Liver (tissue), 9 donors: Measurements from ENCODE around the gene TCF12. TPM values are rescaled to one million over a fixed set of nuclear protein-coding genes. Genes with fewer than 3 reads are reported as not detected.

ENCODE experiments used
- DNase-seq: peaks from one replicate; pipeline ENCODE4 v3.0.0-alpha.2; 2017; ENCODE audit warnings: low spot score
- H3K27ac ChIP-seq, 2 donors: one replicate each; pipeline ENCODE4 v1.7.0; 2013; ENCODE audit warnings: inconsistent platforms in 2 of 2, low read length in 2 of 2, control low read depth in 1 of 2, low read depth in 1 of 2, mild to moderate bottlenecking in 1 of 2
- H3K27me3 ChIP-seq, 4 donors: one replicate each; pipeline versions ENCODE4 v1.6.1 to v1.7.0; 2013; ENCODE audit warnings: low read length in 3 of 4, inconsistent platforms in 1 of 4, mild to moderate bottlenecking in 1 of 4, moderate library complexity in 1 of 4; ENCODE audit not compliant: control insufficient read depth in 4 of 4, insufficient read depth in 4 of 4
- H3K36me3 ChIP-seq, 4 donors: one replicate each; pipeline versions ENCODE4 v1.6.1 to v1.7.0; 2013; ENCODE audit warnings: low read length in 3 of 4, mild to moderate bottlenecking in 3 of 4, low read depth in 1 of 4, moderate library complexity in 1 of 4; ENCODE audit not compliant: control insufficient read depth in 4 of 4, insufficient read depth in 3 of 4
- H3K4me1 ChIP-seq, 4 donors: one replicate each; pipeline versions ENCODE4 v1.6.1 to v1.7.0; 2013; ENCODE audit warnings: low read length in 3 of 4, mild to moderate bottlenecking in 3 of 4, moderate library complexity in 1 of 4; ENCODE audit not compliant: control insufficient read depth in 4 of 4, insufficient read depth in 4 of 4
- H3K4me3 ChIP-seq, 3 donors: one replicate each; pipeline versions ENCODE4 v1.6.1 to v1.7.0; 2013; ENCODE audit warnings: low read length in 3 of 3, control low read depth in 1 of 3, low read depth in 1 of 3, mild to moderate bottlenecking in 1 of 3
- H3K9ac ChIP-seq, 2 donors: one replicate each; pipeline ENCODE4 v1.7.0; 2013; ENCODE audit warnings: low read length in 2 of 2, mild to moderate bottlenecking in 2 of 2, moderate library complexity in 2 of 2, control low read depth in 1 of 2, low read depth in 1 of 2
- H3K9me3 ChIP-seq, 4 donors: one replicate each; pipeline versions ENCODE4 v1.6.1 to v1.7.0; 2013; ENCODE audit warnings: low read length in 3 of 4; ENCODE audit not compliant: control insufficient read depth in 4 of 4
- ATF3 ChIP-seq: IDR thresholded peaks from 2 replicates; pipeline ENCODE4 v1.6.1; 2016; ENCODE audit warnings: antibody characterized with exemption
- CTCF ChIP-seq: fragments of 150-350 bp; IDR thresholded peaks from 2 replicates; pipeline ENCODE4 v1.5.1; 2017; ENCODE audit warnings: improper control_type of control experiment, low read depth, low read length; ENCODE audit not compliant: missing input control
- EGR1 ChIP-seq, 2 donors: IDR thresholded peaks; 2 replicates each; pipeline ENCODE4 v1.6.1; 2016 to 2018; ENCODE audit warnings: antibody characterized with exemption in 2 of 2, low read depth in 2 of 2
- FOXA2 ChIP-seq: IDR thresholded peaks from 2 replicates; pipeline ENCODE4 v1.6.1; 2016; ENCODE audit warnings: antibody characterized with exemption
- GABPA ChIP-seq, 2 donors: IDR thresholded peaks in 1 of 2; conservative IDR thresholded peaks in 1 of 2; 2 replicates each; pipeline ENCODE4 v1.6.1; 2016; ENCODE audit warnings: antibody characterized with exemption in 2 of 2, mild to moderate bottlenecking in 1 of 2, moderate library complexity in 1 of 2
- HNF4A ChIP-seq, 2 donors: conservative IDR thresholded peaks; 2 replicates each; pipeline ENCODE4 v1.6.1; 2016; ENCODE audit warnings: antibody characterized with exemption in 2 of 2, mild to moderate bottlenecking in 2 of 2
- HNF4G ChIP-seq: IDR thresholded peaks from 2 replicates; pipeline ENCODE4 v1.6.1; 2016; ENCODE audit warnings: antibody characterized with exemption
- JUND ChIP-seq, 2 donors: IDR thresholded peaks; 2 replicates each; pipeline ENCODE4 v1.6.1; 2016; ENCODE audit warnings: antibody characterized with exemption in 2 of 2
- MAX ChIP-seq: IDR thresholded peaks from 2 replicates; pipeline ENCODE4 v1.6.1; 2016; ENCODE audit warnings: antibody characterized with exemption
- NR2F2 ChIP-seq: IDR thresholded peaks from 2 replicates; pipeline ENCODE4 v1.6.1; 2016; ENCODE audit warnings: antibody characterized with exemption
- RAD21 ChIP-seq, 2 donors: IDR thresholded peaks; 2 replicates each; pipeline ENCODE4 v1.6.1; 2016; ENCODE audit warnings: antibody characterized with exemption in 2 of 2, mild to moderate bottlenecking in 2 of 2
- SP1 ChIP-seq: IDR thresholded peaks from 2 replicates; pipeline ENCODE4 v1.6.1; 2018; ENCODE audit warnings: antibody characterized with exemption, mild to moderate bottlenecking
- TAF1 ChIP-seq: conservative IDR thresholded peaks from 2 replicates; pipeline ENCODE4 v1.6.1; 2016; ENCODE audit warnings: antibody characterized with exemption, mild to moderate bottlenecking
- YY1 ChIP-seq: IDR thresholded peaks from 2 replicates; pipeline ENCODE4 v1.6.1; 2016; ENCODE audit warnings: antibody characterized with exemption, mild to moderate bottlenecking
- ZBTB33 ChIP-seq: IDR thresholded peaks from 2 replicates; pipeline ENCODE4 v1.6.1; 2016; ENCODE audit warnings: antibody characterized with exemption
- WGBS: extraction: QIAGEN DNeasy Blood & Tissue Kit; methylation state at CpG from one replicate; pipeline ENCODE4 v1.1.7; 2013; 5-methylcytosine and 5-hydroxymethylcytosine counted together
- polyA plus RNA-seq, 2 donors: library from polyadenylated mRNA; stranded (reverse) in 1 of 2; unstranded in 1 of 2; fragments of 200-250 nt in 1 of 2; fragments of >200 nt in 1 of 2; fragmentation: Nextera tagmentation in 1 of 2; extraction: Ambion mirVana in 1 of 2; gene quantifications; one replicate each; pipeline versions ENCODE4 v1.2.1 to v1.2.3, GENCODE V29; 2013 to 2015
- total RNA-seq, 2 donors: library from RNA; depleted of rRNA; stranded (reverse); fragments of >200 nt; gene quantifications; one replicate each; pipeline ENCODE4 v1.2.3, GENCODE V29; 2014
- donor health status: healthy.
- donor health status: healthy.
- donor health status: healthy.
- donor health status: healthy.
- donor health status: healthy.

TCF12 gene
- total and polyA plus RNA-seq, 4 donors, result 8.7 to 38.3 (median 22.3) TPM

- no peak overlapping the region for H3K9ac ChIP-seq
- TF ChIP-seq MAX (no peak), ZBTB33 (no peak), ATF3 (no peak), RAD21 (IDR thresholded peaks at IDR 0.05) (no peak), TAF1 (no peak), CTCF (no peak), SP1 (no peak), EGR1 (IDR thresholded peaks at IDR 0.05; ENCODE audit: low read depth in 2 of 2) (no peak), HNF4G (no peak), NR2F2 (no peak), JUND (IDR thresholded peaks at IDR 0.05) (no peak), HNF4A (conservative IDR thresholded peaks at IDR 0.05) (no peak), GABPA (IDR thresholded peaks at IDR 0.05 in 1 of 2, conservative IDR thresholded peaks at IDR 0.05 in 1 of 2) (no peak), FOXA2 (no peak)
- no peak overlapping the region for H3K4me3 ChIP-seq
- H3K4me1 ChIP-seq, result peaks cover 0 to 17% (median 1%) of the 10 kb centered on the region in 4 donors
- no peaks in the 10 kb centered on the region for H3K9me3 ChIP-seq
- no peak overlapping the region for H3K27ac ChIP-seq
- H3K27me3 ChIP-seq, result no peaks in the 10 kb centered on the region
- H3K36me3 ChIP-seq, result no peaks in the 10 kb centered on the region
- 77% methylated on average over 3 of the region's 3 CpGs for WGBS
- DNase-seq, result no peak
Observed at GRCh38 chr15:57030011-57030410, 111.6 kb downstream of the TCF12 start.

- Histone ChIP-seq H3K27ac (no peak overlapping the region), H3K27me3 (no peaks in the 10 kb centered on the region), H3K36me3 (no peaks in the 10 kb centered on the region), H3K9me3 (no peaks in the 10 kb centered on the region), H3K4me1 (peaks cover 0 to 13% (median 1%) of the 10 kb centered on the region in 4 donors), H3K9ac (no peak overlapping the region), H3K4me3 (no peak overlapping the region)
- no peak for TF ChIP-seq MAX
- no peak for TF ChIP-seq JUND (IDR thresholded peaks at IDR 0.05)
- TF ChIP-seq CTCF, result no peak
- TF ChIP-seq ATF3, result no peak
- no peak for TF ChIP-seq HNF4G
- no peak for TF ChIP-seq YY1
- no peak for TF ChIP-seq SP1
- no peak for DNase-seq
- WGBS, result 59% methylated on average over 1 of the region's 1 CpG
Observed at GRCh38 chr15:57031082-57031481, 112.6 kb downstream of the TCF12 start.
